ENCODE results near the gene CSRP1. TPM values are rescaled to one million over a fixed set of nuclear protein-coding genes. Genes with fewer than 3 reads are reported as not detected.

Gene CSRP1
- total and polyA plus RNA-seq, 9 of the 15 experiments (the other 6 are each of a cell fraction or from before 2014, with no cell fraction given), result 6.8 to 39.4 (median 23.7) TPM

GRCh38 chr1:201515895-201516294, 9.0 kb upstream of the CSRP1 start:
- DNase-seq (ENCODE audit: extremely low read depth in 1 of 4, low spot score in 3 of 4) (peak; percentile 69 to 80 (median 74)), FAIRE-seq (peak; percentile 83), ATAC-seq (peak; percentile 69)
- no peaks in the 10 kb centered on the region for H3K27me3 ChIP-seq (ENCODE audit: control insufficient read depth in 2 of 2, insufficient read depth in 2 of 2, low read length in 2 of 2)
- no peak overlapping the region for H2AFZ ChIP-seq (ENCODE audit: low read depth, low read length)
- no peaks in the 10 kb centered on the region for H3K9me3 ChIP-seq (replicated peaks; ENCODE audit: control insufficient read depth, insufficient read depth, low read depth, low read length)
- no peaks in the 10 kb centered on the region for H4K20me1 ChIP-seq (replicated peaks; ENCODE audit: control insufficient read depth, insufficient read depth, low read length)
- H3K4me3 ChIP-seq, result no peak overlapping the region
- no TSS peak for BruUV-seq (replicated peaks)
- ChIA-PET CTCF (ENCODE audit: low intra/inter-chr PET ratio) (interaction anchor here (1.1 to 6.7 kb wide), 2 partner anchors 33 to 80 kb away, joined by 3 to 166 read pairs; no protein-coding TSS in a partner anchor), POLR2A (interaction anchor here (1.2 to 1.6 kb wide), 3 partner anchors 17 to 34 kb away, joined by 3 to 4 read pairs (median 3); no protein-coding TSS in a partner anchor)
- no peaks in the 10 kb centered on the region for H3K36me3 ChIP-seq (ENCODE audit: control insufficient read depth, insufficient read depth, low read length)
- H3K9me1 ChIP-seq (ENCODE audit: control insufficient read depth, insufficient read depth, low read length), result no peaks in the 10 kb centered on the region
- 11% methylated on average over 1 of the region's 1 CpG for WGBS (ENCODE audit: insufficient coverage, low coverage, missing lambda C conversion rate)
- H3K4me1 ChIP-seq (replicated peaks in 1 of 2; ENCODE audit: control insufficient read depth in 2 of 2, insufficient read depth in 2 of 2, low read length in 2 of 2), result peaks cover 18 to 42% of the 10 kb centered on the region in 2 experiments
- in situ Hi-C loops (cut with MboI), result no loop called here
- no peak overlapping the region for H3K27ac ChIP-seq (ENCODE audit: extremely low read depth, low read depth, low read length)
- peak overlapping the region; percentile 2; the same call in 1 of the 2 replicates for H3K4me2 ChIP-seq (ENCODE audit: insufficient read depth, low read length)
- intact Hi-C loops (cut with micrococcal nuclease), result no loop called here
- H3K79me2 ChIP-seq (ENCODE audit: control insufficient read depth, insufficient read depth, low read length), result no peaks in the 10 kb centered on the region
- no peak overlapping the region for H3K9ac ChIP-seq (ENCODE audit: insufficient read depth in 1 of 2, low read depth in 2 of 2, low read length in 2 of 2)
- TF ChIP-seq GATAD2A (IDR thresholded peaks at IDR 0.05), result no peak
- no peak for TF ChIP-seq IRF1 (CRISPR knock-in tag; IDR thresholded peaks at IDR 0.05; ENCODE audit: borderline replicate concordance)
- TF ChIP-seq SMARCA5 (IDR thresholded peaks at IDR 0.05), result no peak
- no peak for TF ChIP-seq CEBPB (tag; IDR thresholded peaks at IDR 0.05)
- no peak for TF ChIP-seq ZNF121 (CRISPR knock-in tag; conservative IDR thresholded peaks at IDR 0.05)
- TF ChIP-seq FOXP1 (CRISPR knock-in tag; IDR thresholded peaks at IDR 0.05), result no peak
- TF ChIP-seq SNIP1 (IDR thresholded peaks at IDR 0.05; ENCODE audit: low read depth), result no peak
- TF ChIP-seq MBD2 (IDR thresholded peaks at IDR 0.05; ENCODE audit: borderline replicate concordance, low read depth), result no peak
- peak; percentile 56; the same call in 1 of the 2 replicates for TF ChIP-seq JUND (IDR thresholded peaks at IDR 0.05; ENCODE audit: borderline replicate concordance, low read depth, low read length)
- peak; percentile 26; the same call in 1 of the 3 replicates for TF ChIP-seq JUND (tag; IDR thresholded peaks at IDR 0.05; ENCODE audit: borderline replicate concordance, low read depth, low read length)
- no peak for TF ChIP-seq AFF4 (CRISPR knock-in tag; IDR thresholded peaks at IDR 0.05)
- TF ChIP-seq U2AF1 (optimal IDR thresholded peaks at IDR 0.05; ENCODE audit: low read depth, low read length), result no peak
- no peak for TF ChIP-seq SMARCC2 (IDR thresholded peaks at IDR 0.05; ENCODE audit: low read depth)
- TF ChIP-seq EP300 (IDR thresholded peaks at IDR 0.05; ENCODE audit: low read length), result peak; percentile 30; the same call in 1 of the 2 replicates
- TF ChIP-seq ZEB2 (IDR thresholded peaks at IDR 0.05), result peak; percentile 70
- TF ChIP-seq FOSL1 (tag; conservative IDR thresholded peaks at IDR 0.05), result peak; percentile 68
- no peak for TF ChIP-seq SOX6 (IDR thresholded peaks at IDR 0.05)
- no peak for TF ChIP-seq TARDBP (IDR thresholded peaks at IDR 0.05)
- peak; percentile 50; the same call in 1 of the 2 replicates for TF ChIP-seq TCF3 (CRISPR knock-in tag; IDR thresholded peaks at IDR 0.05)
- TF ChIP-seq SIN3B (IDR thresholded peaks at IDR 0.05; ENCODE audit: low read depth), result no peak
- TF ChIP-seq ZNF431 (CRISPR knock-in tag; IDR thresholded peaks at IDR 0.05), result 0 out of 2 replicates have a peak, but pooled peaks have one; percentile 41
- peak; percentile 63; the same call in 1 of the 2 replicates for TF ChIP-seq CTBP1 (IDR thresholded peaks at IDR 0.05; ENCODE audit: borderline replicate concordance)
- TF ChIP-seq ZZZ3 (IDR thresholded peaks at IDR 0.05), result no peak
- TF ChIP-seq SMARCA4 (IDR thresholded peaks at IDR 0.05), result peak; percentile 31; the same call in 1 of the 2 replicates
